Measurements from ENCODE around the gene CHMP1B.
"Not testable (repeated sequence)": the region's sequence is repeated elsewhere in the genome, so short reads cannot be mapped to it uniquely, and the experiment has no call there.

CHMP1B gene

DNA sequence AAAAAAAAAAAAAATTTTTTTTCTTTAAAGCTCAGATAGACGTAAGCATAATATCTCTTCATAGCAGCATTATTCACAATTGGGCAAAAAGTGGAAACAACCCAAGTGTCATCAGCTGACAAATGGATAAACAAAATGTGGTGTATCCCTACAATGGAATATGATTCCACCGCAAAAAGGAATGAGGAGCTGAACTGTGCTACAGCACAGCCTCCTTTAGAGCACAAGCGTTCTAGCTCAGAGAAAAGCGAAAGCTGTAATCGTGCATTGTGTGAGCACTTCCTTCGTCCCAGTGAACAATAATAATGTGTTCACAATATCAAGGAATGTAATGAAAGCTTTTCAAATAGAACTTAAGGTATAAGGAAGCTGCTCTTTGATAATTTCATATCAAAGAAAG, 11.7 kb upstream of the CHMP1B start:
- no peak overlapping the region for H3K9ac ChIP-seq (ENCODE audit: low read length)
- H3K4me3 ChIP-seq (ENCODE audit: low read depth, low read length): no peak overlapping the region
- H3K36me3 ChIP-seq (ENCODE audit: control insufficient read depth, insufficient read depth, low read length): no peaks in the 10 kb centered on the region
- 0 out of 2 replicates have a peak, but pooled peaks cover 6% of the 10 kb centered on the region for H3K4me1 ChIP-seq (ENCODE audit: control insufficient read depth, insufficient read depth, low read length)
- H3K9me3 ChIP-seq (ENCODE audit: control insufficient read depth, insufficient read depth, low read depth, low read length): no peaks in the 10 kb centered on the region
- H3K27me3 ChIP-seq (ENCODE audit: control insufficient read depth, insufficient read depth, low read length): no peaks in the 10 kb centered on the region
- no peak overlapping the region for H3K27ac ChIP-seq (ENCODE audit: low read depth, low read length)

DNA sequence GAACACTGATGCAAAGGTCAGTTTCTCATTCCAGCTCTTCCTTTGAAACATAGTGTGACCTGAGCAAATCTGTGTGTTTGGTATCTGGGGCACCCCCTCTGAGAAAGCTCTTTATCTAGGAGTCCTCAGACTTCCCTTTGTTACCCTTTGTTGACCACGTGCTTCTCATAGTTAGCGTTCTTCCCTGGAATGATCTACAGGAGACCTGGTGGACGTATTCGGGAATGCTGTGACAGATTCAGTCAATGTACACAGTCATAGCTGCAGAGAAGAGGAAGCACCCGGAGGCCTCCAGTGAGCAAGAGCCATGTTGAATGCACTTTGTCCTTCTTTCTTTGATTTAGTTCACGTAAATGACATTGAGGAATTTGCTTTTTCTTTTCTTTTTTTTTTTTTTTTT, 10.7 kb upstream of the CHMP1B start:
- Histone ChIP-seq H3K9me3 (ENCODE audit: control insufficient read depth, insufficient read depth, low read depth, low read length) (no peaks in the 10 kb centered on the region), H3K9ac (ENCODE audit: low read length) (no peak overlapping the region), H3K4me3 (ENCODE audit: low read depth, low read length) (no peak overlapping the region), H3K4me1 (ENCODE audit: control insufficient read depth, insufficient read depth, low read length) (0 out of 2 replicates have a peak, but pooled peaks cover 6% of the 10 kb centered on the region), H3K27me3 (ENCODE audit: control insufficient read depth, insufficient read depth, low read length) (no peaks in the 10 kb centered on the region), H3K36me3 (ENCODE audit: control insufficient read depth, insufficient read depth, low read length) (no peaks in the 10 kb centered on the region), H3K27ac (ENCODE audit: low read depth, low read length) (no peak overlapping the region)

DNA sequence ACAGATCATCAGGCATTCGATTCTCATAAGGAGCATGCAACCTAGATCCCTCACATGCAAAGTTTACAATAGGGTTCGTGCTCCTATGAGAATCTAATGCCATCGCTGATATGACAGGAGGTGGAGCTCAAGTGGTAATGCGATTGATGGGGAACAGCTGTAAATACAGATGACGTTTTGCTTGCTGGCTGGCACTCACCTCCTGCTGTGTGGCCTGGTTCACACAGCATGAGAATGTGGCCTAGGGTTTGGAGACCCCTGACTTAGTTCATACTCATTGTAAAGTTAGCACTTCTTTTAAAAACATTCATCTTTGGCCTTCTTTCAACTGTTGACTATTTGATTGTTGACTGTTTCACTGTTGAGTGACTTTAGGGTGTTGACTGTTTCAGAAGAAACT, 8.7 kb upstream of the CHMP1B start:
- Histone ChIP-seq H3K36me3 (ENCODE audit: control insufficient read depth, insufficient read depth, low read length) (no peaks in the 10 kb centered on the region), H3K4me3 (ENCODE audit: low read depth, low read length) (no peak overlapping the region), H3K4me1 (ENCODE audit: control insufficient read depth, insufficient read depth, low read length) (0 out of 2 replicates have a peak, but pooled peaks cover 6% of the 10 kb centered on the region), H3K27me3 (ENCODE audit: control insufficient read depth, insufficient read depth, low read length) (no peaks in the 10 kb centered on the region), H3K9me3 (ENCODE audit: control insufficient read depth, insufficient read depth, low read depth, low read length) (no peaks in the 10 kb centered on the region), H3K27ac (ENCODE audit: low read depth, low read length) (no peak overlapping the region), H3K9ac (ENCODE audit: low read length) (no peak overlapping the region)

DNA sequence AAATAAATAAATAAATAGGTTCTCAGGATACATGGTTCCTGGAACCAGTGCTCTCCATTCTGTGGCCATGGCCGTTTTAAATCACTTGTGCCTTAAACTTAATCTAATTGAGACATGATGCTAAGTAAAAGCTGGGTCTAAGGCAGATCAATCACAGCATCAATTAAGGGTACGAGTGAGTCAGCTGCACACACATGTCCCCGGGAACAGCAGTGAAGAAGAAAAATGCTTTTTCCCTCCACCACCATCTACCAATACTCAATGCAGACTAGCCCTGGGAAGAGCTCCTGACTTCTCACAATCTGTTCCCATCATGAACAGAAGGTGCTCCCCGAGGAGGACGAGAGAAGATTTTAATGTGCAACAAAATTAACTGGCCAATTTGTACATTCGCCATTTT, 6.8 kb upstream of the CHMP1B start:
- H3K4me1 ChIP-seq (ENCODE audit: control insufficient read depth, insufficient read depth, low read length): 0 out of 2 replicates have a peak, but pooled peaks cover 6% of the 10 kb centered on the region
- H3K4me3 ChIP-seq (ENCODE audit: low read depth, low read length): no peak overlapping the region
- H3K27ac ChIP-seq (ENCODE audit: low read depth, low read length): no peak overlapping the region
- H3K36me3 ChIP-seq (ENCODE audit: control insufficient read depth, insufficient read depth, low read length): no peaks in the 10 kb centered on the region
- no peaks in the 10 kb centered on the region for H3K9me3 ChIP-seq (ENCODE audit: control insufficient read depth, insufficient read depth, low read depth, low read length)
- no peak overlapping the region for H3K9ac ChIP-seq (ENCODE audit: low read length)
- no peaks in the 10 kb centered on the region for H3K27me3 ChIP-seq (ENCODE audit: control insufficient read depth, insufficient read depth, low read length)

DNA sequence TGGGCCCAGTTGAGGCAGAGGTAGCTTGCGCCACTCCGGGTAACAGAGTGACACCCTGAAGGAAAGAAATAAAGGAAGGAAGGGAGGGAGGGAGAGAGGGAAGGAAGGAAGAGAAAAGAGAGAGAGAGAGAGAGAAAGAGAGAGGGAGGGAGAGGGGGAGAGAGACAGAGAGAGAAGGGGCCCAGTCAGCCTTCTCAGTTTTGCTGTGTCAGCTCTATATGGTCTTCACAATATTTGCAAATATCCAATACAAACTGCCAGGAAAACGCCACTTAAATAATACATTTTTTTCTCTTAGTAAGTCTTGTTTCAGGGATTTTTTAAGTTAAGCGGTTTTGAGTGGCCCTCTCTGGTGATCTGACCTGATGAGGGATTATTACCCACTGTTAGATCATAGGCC, 5.6 kb upstream of the CHMP1B start:
- H3K27ac ChIP-seq (ENCODE audit: low read depth, low read length): no peak overlapping the region
- H3K4me3 ChIP-seq (ENCODE audit: low read depth, low read length): no peak overlapping the region
- no peaks in the 10 kb centered on the region for H3K36me3 ChIP-seq (ENCODE audit: control insufficient read depth, insufficient read depth, low read length)
- H3K4me1 ChIP-seq (ENCODE audit: control insufficient read depth, insufficient read depth, low read length): peaks cover 14% of the 10 kb centered on the region
- no peaks in the 10 kb centered on the region for H3K9me3 ChIP-seq (ENCODE audit: control insufficient read depth, insufficient read depth, low read depth, low read length)
- H3K27me3 ChIP-seq (ENCODE audit: control insufficient read depth, insufficient read depth, low read length): no peaks in the 10 kb centered on the region
- H3K9ac ChIP-seq (ENCODE audit: low read length): no peak overlapping the region

DNA sequence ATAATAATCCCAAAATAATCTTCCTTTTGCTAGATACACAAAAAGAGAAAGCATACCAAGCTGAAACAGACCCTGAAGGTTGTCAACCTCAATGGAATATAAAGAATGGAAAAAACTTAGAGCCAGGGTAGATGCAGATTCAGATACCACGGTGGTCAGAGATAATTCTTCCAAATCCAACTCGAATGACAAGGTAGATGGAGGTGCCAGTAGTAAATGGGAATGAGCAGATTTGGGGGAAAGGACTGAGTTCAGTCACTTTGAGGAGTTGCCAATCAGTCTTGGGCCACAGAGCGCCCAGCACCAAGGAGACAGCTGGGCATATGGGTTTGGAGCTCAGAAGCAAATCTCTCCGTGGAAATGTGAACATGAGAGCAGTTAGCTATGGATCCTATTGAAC, 3.4 kb upstream of the CHMP1B start:
- H3K9me3 ChIP-seq (ENCODE audit: control insufficient read depth, insufficient read depth, low read depth, low read length): no peaks in the 10 kb centered on the region
- H3K4me1 ChIP-seq (ENCODE audit: control insufficient read depth, insufficient read depth, low read length): peaks cover 12% of the 10 kb centered on the region
- H3K4me3 ChIP-seq (ENCODE audit: low read depth, low read length): no peak overlapping the region
- H3K27me3 ChIP-seq (ENCODE audit: control insufficient read depth, insufficient read depth, low read length): no peaks in the 10 kb centered on the region
- no peak overlapping the region for H3K9ac ChIP-seq (ENCODE audit: low read length)
- H3K27ac ChIP-seq (ENCODE audit: low read depth, low read length): no peak overlapping the region
- H3K36me3 ChIP-seq (ENCODE audit: control insufficient read depth, insufficient read depth, low read length): no peaks in the 10 kb centered on the region

DNA sequence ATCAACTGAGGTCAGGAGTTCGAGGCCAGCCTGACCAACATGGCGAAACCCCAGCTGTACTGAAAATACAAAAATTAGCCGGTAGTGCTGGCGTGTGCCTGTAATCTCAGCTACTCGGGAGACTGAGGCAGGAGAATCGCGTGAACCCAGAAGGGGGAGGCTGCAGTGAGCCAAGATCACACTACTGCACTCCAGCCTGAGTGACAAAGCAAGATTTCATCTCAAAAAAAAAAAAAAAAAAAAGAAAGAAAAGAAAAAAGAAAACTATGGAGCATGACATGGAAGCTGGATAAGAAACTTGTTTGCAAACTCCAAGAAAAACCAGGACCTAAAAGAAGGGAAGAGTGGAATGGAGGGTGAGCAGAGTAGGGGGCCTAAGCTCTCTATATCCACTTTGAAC, 1.9 kb upstream of the CHMP1B start:
- Histone ChIP-seq H3K36me3 (ENCODE audit: control insufficient read depth, insufficient read depth, low read length) (no peaks in the 10 kb centered on the region), H3K4me1 (ENCODE audit: control insufficient read depth, insufficient read depth, low read length) (peaks cover 12% of the 10 kb centered on the region), H3K9me3 (ENCODE audit: control insufficient read depth, insufficient read depth, low read depth, low read length) (no peaks in the 10 kb centered on the region), H3K27ac (ENCODE audit: low read depth, low read length) (no peak overlapping the region), H3K27me3 (ENCODE audit: control insufficient read depth, insufficient read depth, low read length) (no peaks in the 10 kb centered on the region), H3K9ac (ENCODE audit: low read length) (no peak overlapping the region), H3K4me3 (ENCODE audit: low read depth, low read length) (no peak overlapping the region)

DNA sequence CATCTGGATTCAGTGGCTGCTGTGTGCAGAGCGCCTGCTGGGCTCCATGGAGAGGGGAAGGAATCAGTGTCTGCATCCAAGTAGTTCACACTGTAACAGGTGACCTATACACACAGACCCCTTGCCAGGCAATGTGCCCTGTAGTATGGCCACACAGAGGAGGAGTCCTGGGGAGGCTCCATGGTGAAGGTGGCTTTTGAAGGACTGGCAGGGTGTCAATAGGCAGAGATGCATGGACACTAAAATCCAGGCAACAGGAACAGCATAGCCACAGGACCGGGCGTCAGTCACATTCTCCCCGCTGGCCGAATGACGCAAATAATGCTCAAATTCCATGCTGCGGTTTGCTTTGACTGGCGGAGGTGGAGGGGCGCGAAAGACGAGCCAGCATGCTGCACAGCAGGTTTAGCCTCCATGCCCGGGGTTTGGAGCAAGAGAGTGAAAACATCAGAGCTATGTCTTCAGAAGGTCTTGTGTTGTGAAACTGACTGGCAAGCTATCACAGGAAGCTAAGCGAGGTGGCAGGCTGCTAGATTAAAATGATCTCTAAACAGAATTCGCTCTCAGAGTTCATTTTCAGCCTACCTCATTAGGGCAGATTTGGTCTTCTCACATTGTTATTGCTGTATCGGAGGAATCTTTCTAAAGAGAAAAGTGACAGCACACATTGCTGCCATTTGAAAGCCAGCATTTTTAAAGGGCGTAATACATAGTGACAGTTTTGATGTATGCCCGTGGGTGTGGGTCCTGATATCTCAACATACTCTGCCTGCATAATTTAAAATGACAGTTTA, 1.2 kb upstream of the CHMP1B start:
- Histone ChIP-seq H3K4me1 (ENCODE audit: control insufficient read depth, insufficient read depth, low read length) (peaks cover 12% of the 10 kb centered on the region), H3K9me3 (ENCODE audit: control insufficient read depth, insufficient read depth, low read depth, low read length) (no peaks in the 10 kb centered on the region), H3K27me3 (ENCODE audit: control insufficient read depth, insufficient read depth, low read length) (no peaks in the 10 kb centered on the region), H3K36me3 (ENCODE audit: control insufficient read depth, insufficient read depth, low read length) (no peaks in the 10 kb centered on the region), H3K9ac (ENCODE audit: low read length) (peak overlapping the region; percentile 91), H3K27ac (ENCODE audit: low read depth, low read length) (no peak overlapping the region), H3K4me3 (ENCODE audit: low read depth, low read length) (peak overlapping the region; percentile 93)

DNA sequence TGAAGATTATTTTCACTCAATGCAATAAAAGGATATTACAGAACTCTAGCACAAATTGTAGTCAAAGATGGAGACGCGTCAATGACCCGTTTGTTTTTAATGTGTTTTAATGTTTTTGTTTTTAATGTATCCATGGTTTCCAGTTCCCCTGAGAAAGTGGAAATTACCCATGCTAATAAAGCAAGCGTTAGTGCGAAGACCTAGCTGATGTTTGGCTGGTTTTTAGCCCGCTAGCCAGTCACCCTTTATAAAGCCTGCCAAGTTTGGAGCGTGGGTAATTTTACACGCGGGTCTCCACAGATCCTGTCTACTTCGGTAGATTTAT, 430 bp upstream of the CHMP1B start:
- H3K27me3 ChIP-seq (ENCODE audit: control insufficient read depth, insufficient read depth, low read length): no peaks in the 10 kb centered on the region
- H3K9ac ChIP-seq (ENCODE audit: low read length): peak overlapping the region; percentile 91
- peak overlapping the region; percentile 93 for H3K4me3 ChIP-seq (ENCODE audit: low read depth, low read length)
- no peaks in the 10 kb centered on the region for H3K36me3 ChIP-seq (ENCODE audit: control insufficient read depth, insufficient read depth, low read length)
- peak overlapping the region; percentile 46; the same call in 1 of the 2 replicates for H3K27ac ChIP-seq (ENCODE audit: low read depth, low read length)
- no peaks in the 10 kb centered on the region for H3K9me3 ChIP-seq (ENCODE audit: control insufficient read depth, insufficient read depth, low read depth, low read length)
- peaks cover 12% of the 10 kb centered on the region for H3K4me1 ChIP-seq (ENCODE audit: control insufficient read depth, insufficient read depth, low read length)

DNA sequence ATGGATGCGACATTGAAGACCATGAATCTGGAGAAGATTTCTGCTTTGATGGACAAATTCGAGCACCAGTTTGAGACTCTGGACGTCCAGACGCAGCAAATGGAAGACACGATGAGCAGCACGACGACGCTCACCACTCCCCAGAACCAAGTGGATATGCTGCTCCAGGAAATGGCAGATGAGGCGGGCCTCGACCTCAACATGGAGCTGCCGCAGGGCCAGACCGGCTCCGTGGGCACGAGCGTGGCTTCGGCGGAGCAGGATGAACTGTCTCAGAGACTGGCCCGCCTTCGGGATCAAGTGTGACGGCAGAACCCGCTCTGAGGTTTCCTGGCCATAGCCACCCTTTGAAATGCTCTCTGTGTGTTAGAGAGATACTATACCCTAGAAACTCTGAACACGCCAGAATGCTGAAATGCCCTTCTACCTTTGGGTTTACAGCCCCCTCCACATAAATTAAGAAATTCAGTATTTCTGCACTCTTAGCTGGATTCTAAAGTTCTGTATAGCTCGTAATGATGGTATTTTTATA, 659 bp downstream of the CHMP1B start:
- Histone ChIP-seq H3K4me3 (ENCODE audit: low read depth, low read length) (peak overlapping the region; percentile 93), H3K36me3 (ENCODE audit: control insufficient read depth, insufficient read depth, low read length) (no peaks in the 10 kb centered on the region), H3K27me3 (ENCODE audit: control insufficient read depth, insufficient read depth, low read length) (no peaks in the 10 kb centered on the region), H3K9ac (ENCODE audit: low read length) (peak overlapping the region; percentile 91), H3K27ac (ENCODE audit: low read depth, low read length) (peak overlapping the region; percentile 78), H3K9me3 (ENCODE audit: control insufficient read depth, insufficient read depth, low read depth, low read length) (no peaks in the 10 kb centered on the region), H3K4me1 (ENCODE audit: control insufficient read depth, insufficient read depth, low read length) (peaks cover 20% of the 10 kb centered on the region)

DNA sequence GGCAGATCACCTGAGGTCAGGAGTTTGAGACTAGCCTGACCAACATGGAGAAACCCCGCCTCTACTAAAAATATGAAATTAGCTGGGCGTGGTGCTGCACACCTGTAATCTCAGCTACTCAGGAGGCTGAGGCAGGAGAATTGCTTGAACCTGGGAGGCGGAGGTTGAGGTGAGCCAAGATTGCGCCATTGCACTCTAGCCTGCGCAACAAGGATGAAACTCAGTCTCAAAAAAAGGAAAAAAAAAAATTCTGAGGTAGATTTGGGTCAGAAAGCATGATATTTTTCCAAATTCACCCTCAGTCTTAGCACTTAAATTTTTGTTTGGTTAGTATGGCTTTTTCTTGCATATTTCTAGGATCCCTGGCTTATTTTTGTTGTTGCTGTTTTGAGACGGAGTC, 3.3 kb downstream of the CHMP1B start:
- not testable (repeated sequence) for H3K4me3 ChIP-seq (ENCODE audit: low read depth, low read length); H3K27ac ChIP-seq (ENCODE audit: low read depth, low read length); H3K27me3 ChIP-seq (ENCODE audit: control insufficient read depth, insufficient read depth, low read length); H3K36me3 ChIP-seq (ENCODE audit: control insufficient read depth, insufficient read depth, low read length); H3K9me3 ChIP-seq (ENCODE audit: control insufficient read depth, insufficient read depth, low read depth, low read length); H3K9ac ChIP-seq (ENCODE audit: low read length)
- peaks cover 45% of the 10 kb centered on the region for H3K4me1 ChIP-seq (ENCODE audit: control insufficient read depth, insufficient read depth, low read length)
